Inferior parietal cortex (tissue), 1 donor: ENCODE results near the gene C2orf66.

ENCODE experiments used
- DNase-seq: peaks from one replicate; pipeline ENCODE4 v3.0.0-alpha.2; 2016; ENCODE audit errors: extremely low spot score

The C2orf66 gene

DNA sequence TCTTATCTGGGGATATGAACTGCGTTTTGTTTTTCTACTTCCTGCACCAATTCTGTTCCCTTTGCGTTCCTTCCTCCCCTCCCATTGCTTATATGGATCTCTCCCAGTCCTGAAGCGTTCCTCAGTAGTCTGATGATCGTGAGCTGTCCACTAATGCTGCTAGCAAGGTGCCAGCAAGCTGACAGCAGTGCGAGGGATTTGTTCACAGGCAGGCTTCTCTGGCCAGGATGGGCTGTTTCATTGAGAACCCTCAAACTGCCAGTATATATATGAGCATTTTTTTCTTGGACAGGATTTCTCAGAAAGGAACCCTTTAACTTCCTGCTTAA lies 49.8 kb downstream of the C2orf66 start:
- DNase-seq = no peak

- no peak for DNase-seq
These were observed 50.4 kb downstream of the C2orf66 start for GRCh38 chr2:196758474-196759377.
